ENCODE results near the gene CC2D2B. TPM values are rescaled to one million over a fixed set of nuclear protein-coding genes. Genes with fewer than 3 reads are reported as not detected.

The CC2D2B gene, protein sequence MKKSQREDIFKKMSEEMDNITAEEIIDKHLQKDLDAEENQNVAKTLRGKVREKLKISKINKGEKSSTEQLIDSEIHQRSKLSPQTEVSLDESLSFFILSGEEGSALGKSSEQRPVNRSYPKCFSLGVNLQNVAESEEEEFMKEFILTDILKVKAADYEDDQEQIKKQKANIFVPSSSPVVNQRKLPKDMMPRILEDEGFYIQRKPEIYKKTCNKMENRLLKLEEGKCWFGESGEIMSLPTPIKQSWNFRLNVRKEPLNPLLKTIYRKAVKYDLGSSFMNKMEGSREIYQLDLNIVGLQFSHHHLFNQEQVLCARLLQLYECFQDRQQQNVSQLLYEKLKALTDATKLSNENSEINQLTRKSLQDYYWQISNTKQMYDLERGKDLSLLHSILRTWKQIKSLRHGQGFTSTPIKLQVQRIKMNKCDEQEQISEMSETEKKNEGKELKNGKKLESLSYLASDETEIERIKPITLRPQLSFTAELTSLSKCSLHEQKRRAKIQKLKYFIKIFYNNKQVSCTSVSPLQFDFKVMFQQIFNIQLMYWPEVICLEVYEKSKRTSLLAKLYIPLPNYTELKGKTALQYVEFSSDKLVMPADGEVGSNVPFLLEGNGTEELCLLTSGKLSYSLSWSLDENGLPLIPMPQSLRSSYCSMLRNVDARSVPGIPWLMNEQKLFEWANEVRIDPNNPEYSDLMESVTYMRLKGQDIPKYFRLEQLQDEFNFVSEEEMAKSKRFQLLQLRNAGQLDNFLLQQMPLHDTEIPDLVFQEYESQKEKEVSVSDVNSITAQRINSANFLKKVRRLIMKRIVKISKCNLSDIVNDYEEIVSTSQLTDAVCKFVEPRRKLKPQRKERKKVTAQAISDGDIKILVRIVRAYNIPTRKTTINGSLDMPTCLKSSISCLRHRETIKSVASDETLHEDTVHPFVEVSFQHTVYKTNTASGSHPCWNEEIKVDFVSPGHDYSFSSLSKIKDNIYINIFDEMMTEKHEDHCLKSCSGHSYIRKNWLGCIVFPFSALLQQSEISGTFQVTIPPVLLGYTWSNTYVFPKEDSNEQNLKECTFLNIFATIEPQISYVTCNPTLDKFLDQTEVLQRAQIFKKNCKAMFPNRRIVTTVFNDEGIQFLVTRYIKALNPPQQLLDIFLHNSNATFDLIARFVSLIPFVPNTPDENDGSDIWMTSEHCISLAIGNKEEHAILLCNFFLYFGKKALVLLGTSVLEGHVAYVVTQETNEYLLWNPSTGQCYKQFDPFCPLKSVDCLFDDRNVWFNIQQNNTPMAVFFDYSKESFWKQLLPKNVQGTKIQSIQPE (N-terminal part only)
- total RNA-seq (1 to 10 TPM in 1 of 2 donors, under 1 TPM in 1; 0.74 to 5.0 TPM), polyA plus RNA-seq (under 1 TPM; 0.29 to 0.71 TPM)
- long read RNA-seq, donor 1, result 0 reads
- long read RNA-seq, donor 2, result 0 reads
- long read RNA-seq, donor 3, result 0 reads
- long read RNA-seq, donor 4, result 0 reads
- long read RNA-seq, donor 5, result 0 reads

DNA sequence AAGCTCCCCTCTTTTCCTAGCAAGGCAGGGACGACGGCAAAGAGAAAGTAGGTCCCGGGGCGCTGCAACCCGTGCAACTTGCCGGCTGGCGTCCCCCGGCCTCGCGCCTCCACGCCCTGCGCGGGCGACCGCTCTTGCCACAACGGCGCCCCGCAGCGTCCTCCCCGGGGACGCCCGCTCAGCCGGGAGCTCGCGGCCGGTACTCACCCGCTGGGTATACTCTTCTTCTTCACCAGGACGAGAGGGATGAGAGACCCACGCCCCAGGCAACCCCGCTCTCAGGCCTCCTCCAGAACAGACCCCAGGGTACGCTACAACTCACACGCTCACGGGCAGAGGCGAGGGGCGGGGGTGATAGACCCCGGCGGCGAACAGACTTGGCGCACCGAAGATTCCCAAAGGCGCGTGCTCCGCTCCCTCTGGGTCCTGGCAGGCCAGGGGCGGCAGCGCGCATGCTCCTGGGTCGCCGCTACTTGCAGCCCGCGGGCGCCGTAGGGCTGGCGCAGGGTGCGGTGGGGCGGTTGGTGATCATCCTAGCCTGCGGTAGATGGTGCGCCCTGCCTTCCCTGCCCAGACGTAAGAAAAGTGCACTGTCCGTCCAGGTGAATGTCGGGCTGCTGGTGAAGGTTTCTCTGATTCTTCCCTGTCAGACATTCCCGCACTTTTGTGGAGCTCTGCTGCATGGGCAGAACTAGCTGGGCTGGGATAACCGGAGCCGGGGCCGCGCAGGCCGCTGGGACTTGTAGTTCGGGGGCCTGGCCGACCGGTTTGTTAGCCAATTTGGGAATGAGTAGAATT is at the start of gene CC2D2B:
Gene CC2D2B, plus strand, starts transcription at position 520 of the 798 bp plus-strand sequence. CDS start 3,349 bp downstream, outside the sequence.
- ATAC-seq (ENCODE audit: insufficient read depth, low FRiP score) (peak; percentile 97), DNase-seq (peak; percentile 91 to 93 (median 92))
- peak within 1 kb of the TSS; percentile 30 to 61 for H3K9ac ChIP-seq (ENCODE audit: insufficient read depth in 1 of 2, low read length in 2 of 2)
- TF ChIP-seq, protein P1, sequence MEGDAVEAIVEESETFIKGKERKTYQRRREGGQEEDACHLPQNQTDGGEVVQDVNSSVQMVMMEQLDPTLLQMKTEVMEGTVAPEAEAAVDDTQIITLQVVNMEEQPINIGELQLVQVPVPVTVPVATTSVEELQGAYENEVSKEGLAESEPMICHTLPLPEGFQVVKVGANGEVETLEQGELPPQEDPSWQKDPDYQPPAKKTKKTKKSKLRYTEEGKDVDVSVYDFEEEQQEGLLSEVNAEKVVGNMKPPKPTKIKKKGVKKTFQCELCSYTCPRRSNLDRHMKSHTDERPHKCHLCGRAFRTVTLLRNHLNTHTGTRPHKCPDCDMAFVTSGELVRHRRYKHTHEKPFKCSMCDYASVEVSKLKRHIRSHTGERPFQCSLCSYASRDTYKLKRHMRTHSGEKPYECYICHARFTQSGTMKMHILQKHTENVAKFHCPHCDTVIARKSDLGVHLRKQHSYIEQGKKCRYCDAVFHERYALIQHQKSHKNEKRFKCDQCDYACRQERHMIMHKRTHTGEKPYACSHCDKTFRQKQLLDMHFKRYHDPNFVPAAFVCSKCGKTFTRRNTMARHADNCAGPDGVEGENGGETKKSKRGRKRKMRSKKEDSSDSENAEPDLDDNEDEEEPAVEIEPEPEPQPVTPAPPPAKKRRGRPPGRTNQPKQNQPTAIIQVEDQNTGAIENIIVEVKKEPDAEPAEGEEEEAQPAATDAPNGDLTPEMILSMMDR (IDR thresholded peaks at IDR 0.05; ENCODE audit: control extremely low read depth, extremely low read depth), result no peak
- H3K36me3 ChIP-seq (ENCODE audit: control insufficient read depth in 4 of 4, insufficient read depth in 4 of 4, low read length in 4 of 4), result peaks cover 0 to 14% (median 3%) of the 10 kb centered on the region in 4 donors
- no peaks in the 10 kb centered on the region for H3K9me3 ChIP-seq (ENCODE audit: control insufficient read depth in 4 of 4, insufficient read depth in 3 of 4, low read length in 3 of 4)
- peaks cover 0 to 7% (median 0%) of the 10 kb centered on the region in 5 donors for H3K4me1 ChIP-seq (ENCODE audit: control insufficient read depth in 5 of 5, insufficient read depth in 5 of 5, low read length in 5 of 5)
- peak within 1 kb of the TSS; percentile 34 to 82 for H3K27ac ChIP-seq (ENCODE audit: low read depth in 1 of 2, low read length in 1 of 2)
- H3K4me3 ChIP-seq, result peak within 1 kb of the TSS; percentile 79
- 0% methylated on average over 67 to 69 of the region's 69 CpGs for WGBS, 2 donors
- no peaks in the 10 kb centered on the region for H3K27me3 ChIP-seq (ENCODE audit: control insufficient read depth in 3 of 3, insufficient read depth in 3 of 3, low read length in 2 of 3)

DNA sequence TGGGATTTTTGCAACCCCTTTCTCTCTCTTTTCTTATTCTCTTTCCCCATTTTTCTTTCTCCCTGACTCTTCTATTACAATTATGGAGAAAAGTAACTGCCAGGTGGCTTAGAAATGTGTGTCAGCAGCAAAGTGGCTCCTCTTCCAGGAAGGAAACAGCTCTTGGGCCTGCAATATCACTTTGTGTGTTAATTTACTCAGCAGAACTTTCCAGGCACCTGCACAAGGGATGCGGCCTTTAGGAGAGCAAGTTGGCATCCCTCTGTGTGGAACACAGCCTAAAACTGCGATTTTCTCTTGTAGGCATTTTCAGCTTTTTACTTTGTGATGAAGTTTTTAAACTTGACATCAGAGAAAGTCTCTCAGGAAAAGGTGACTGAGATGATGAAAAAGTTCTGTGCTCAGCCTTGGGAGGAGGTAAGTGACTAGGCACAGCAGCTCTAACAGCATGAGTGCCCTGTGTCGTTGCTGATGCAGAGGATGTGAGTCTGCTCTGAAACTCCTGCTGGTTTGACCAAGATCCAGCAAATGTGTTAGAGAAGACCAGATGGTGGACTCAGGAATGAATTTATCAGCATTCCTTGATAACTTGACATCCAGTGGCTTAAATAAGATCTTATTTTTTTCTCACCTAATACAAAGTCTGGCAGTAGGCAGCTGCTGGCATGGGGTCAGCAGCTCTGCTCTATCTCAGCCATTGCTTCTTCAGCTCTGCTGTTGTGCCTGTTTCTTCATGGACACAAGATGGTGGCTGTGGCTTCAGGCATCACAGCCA is 47.4 kb upstream of the CC2D2B start:
- no peaks in the 10 kb centered on the region for H3K9me3 ChIP-seq (ENCODE audit: control insufficient read depth in 4 of 4, insufficient read depth in 3 of 4, low read length in 3 of 4)
- WGBS, 2 donors, result 86 to 93% methylated on average over 3 of the region's 3 CpGs
- no peak overlapping the region for H3K4me3 ChIP-seq
- ATAC-seq (ENCODE audit: insufficient read depth, low FRiP score) (no peak), DNase-seq (no peak)
- H3K9ac ChIP-seq (ENCODE audit: insufficient read depth in 1 of 2, low read length in 2 of 2), result no peak overlapping the region
- no peak overlapping the region for H3K27ac ChIP-seq (ENCODE audit: low read depth in 1 of 2, low read length in 1 of 2)
- H3K4me1 ChIP-seq (ENCODE audit: control insufficient read depth in 5 of 5, insufficient read depth in 5 of 5, low read length in 5 of 5), result peaks cover 0 to 11% (median 4%) of the 10 kb centered on the region in 5 donors
- H3K27me3 ChIP-seq (ENCODE audit: control insufficient read depth in 3 of 3, insufficient read depth in 3 of 3, low read length in 2 of 3), result no peaks in the 10 kb centered on the region
- TF ChIP-seq, protein P1 (IDR thresholded peaks at IDR 0.05; ENCODE audit: control extremely low read depth, extremely low read depth), result no peak
- peaks cover 0 to 4% (median 0%) of the 10 kb centered on the region in 4 donors for H3K36me3 ChIP-seq (ENCODE audit: control insufficient read depth in 4 of 4, insufficient read depth in 4 of 4, low read length in 4 of 4)
